Mucosa of rectum (tissue), 2 donors: Measurements from ENCODE around the gene TBC1D10A.

ENCODE experiments used
- H3K27ac ChIP-seq, 2 donors: one replicate each; pipeline ENCODE4 v1.7.0; 2013; ENCODE audit warnings: inconsistent platforms in 2 of 2, low read depth in 2 of 2, low read length in 2 of 2
- H3K27me3 ChIP-seq, 2 donors: one replicate each; pipeline ENCODE4 v1.7.0; 2013; ENCODE audit warnings: low read length in 2 of 2; ENCODE audit not compliant: control insufficient read depth in 2 of 2, insufficient read depth in 2 of 2
- H3K36me3 ChIP-seq, 2 donors: one replicate each; pipeline ENCODE4 v1.7.0; 2013; ENCODE audit warnings: low read length in 2 of 2; ENCODE audit not compliant: control insufficient read depth in 2 of 2, insufficient read depth in 2 of 2
- H3K4me1 ChIP-seq, 2 donors: one replicate each; pipeline ENCODE4 v1.7.0; 2013; ENCODE audit warnings: low read length in 2 of 2, mild to moderate bottlenecking in 1 of 2; ENCODE audit not compliant: control insufficient read depth in 2 of 2, insufficient read depth in 2 of 2
- H3K4me3 ChIP-seq, 2 donors: one replicate each; pipeline ENCODE4 v1.7.0; 2013; ENCODE audit warnings: low read length in 2 of 2
- H3K9ac ChIP-seq, 2 donors: one replicate each; pipeline ENCODE4 v1.7.0; 2013; ENCODE audit warnings: low read length in 2 of 2, low read depth in 1 of 2, mild to moderate bottlenecking in 1 of 2
- H3K9me3 ChIP-seq, 2 donors: one replicate each; pipeline ENCODE4 v1.7.0; 2013; ENCODE audit warnings: low read length in 2 of 2; ENCODE audit not compliant: control insufficient read depth in 2 of 2
- donor health status: healthy.
- donor health status: Normal muscosa, but diverticular disease.

The TBC1D10A gene

DNA sequence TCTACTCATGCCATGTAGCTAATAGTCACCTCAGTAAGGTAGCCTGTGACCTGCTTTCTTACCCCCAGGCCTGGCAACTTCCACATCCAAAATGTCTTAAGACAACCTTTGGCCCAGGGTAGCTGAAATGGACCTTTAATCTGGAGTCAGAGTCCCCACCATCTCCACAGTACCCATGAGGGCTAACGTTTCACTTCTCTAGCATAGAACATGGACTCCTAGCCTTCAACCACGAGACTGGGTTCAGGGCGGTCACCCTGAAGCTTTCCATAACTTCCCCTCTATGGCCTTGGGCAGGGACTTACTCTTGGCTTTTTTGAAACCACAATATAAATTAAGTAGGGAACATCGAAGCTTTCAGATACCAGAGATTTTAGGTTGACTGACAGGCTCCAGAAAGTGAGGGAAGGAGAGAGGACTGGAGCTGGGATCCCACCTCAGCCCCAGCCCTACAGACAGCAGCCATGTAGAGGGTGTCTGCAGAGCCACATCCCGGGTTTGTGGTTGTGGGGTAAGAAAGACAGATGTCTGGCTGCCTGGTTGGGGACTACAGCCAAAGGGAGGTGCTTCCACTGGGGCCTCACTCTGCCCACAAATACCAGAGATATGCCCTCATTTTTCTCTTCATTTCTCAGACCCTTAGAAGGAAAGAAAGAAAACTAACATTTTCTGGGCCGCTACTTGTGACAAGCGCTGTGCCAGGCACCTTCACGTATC, 2.6 kb downstream of the TBC1D10A start:
- no peaks in the 10 kb centered on the region for H3K27me3 ChIP-seq
- H3K9me3 ChIP-seq, result no peaks in the 10 kb centered on the region
- peak overlapping the region in 1 of 2 donors; percentile 93 for H3K9ac ChIP-seq
- H3K36me3 ChIP-seq, result peaks cover 6 to 23% of the 10 kb centered on the region in 2 donors
- peak overlapping the region; percentile 83 to 91 for H3K4me3 ChIP-seq
- H3K4me1 ChIP-seq, result peaks cover 30 to 43% of the 10 kb centered on the region in 2 donors
- peak overlapping the region; percentile 85 to 87 for H3K27ac ChIP-seq

DNA sequence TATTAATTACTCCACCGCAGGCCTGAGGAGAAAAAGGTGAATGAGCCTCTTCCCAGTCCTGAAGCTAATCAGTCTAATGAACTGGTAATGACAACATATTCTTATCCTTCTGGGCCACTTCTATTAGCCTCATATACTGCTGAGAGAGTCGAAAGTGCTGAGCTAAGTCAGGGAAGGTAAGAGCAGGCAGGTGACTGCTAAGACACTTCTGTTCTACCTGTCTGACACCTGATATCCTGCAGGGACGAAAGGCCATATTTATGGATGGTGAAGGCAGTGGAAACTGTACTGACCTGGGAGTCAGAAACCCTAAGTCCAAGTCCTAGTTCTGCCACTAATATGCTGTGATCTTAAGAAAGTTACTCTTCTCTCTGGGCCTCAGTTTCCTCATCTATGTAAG, 3.5 kb downstream of the TBC1D10A start:
- Histone ChIP-seq H3K4me3 (no peak overlapping the region), H3K4me1 (peaks cover 36 to 39% of the 10 kb centered on the region in 2 donors), H3K9ac (no peak overlapping the region), H3K27me3 (no peaks in the 10 kb centered on the region), H3K9me3 (no peaks in the 10 kb centered on the region), H3K27ac (no peak overlapping the region), H3K36me3 (peaks cover 6 to 25% of the 10 kb centered on the region in 2 donors)

DNA sequence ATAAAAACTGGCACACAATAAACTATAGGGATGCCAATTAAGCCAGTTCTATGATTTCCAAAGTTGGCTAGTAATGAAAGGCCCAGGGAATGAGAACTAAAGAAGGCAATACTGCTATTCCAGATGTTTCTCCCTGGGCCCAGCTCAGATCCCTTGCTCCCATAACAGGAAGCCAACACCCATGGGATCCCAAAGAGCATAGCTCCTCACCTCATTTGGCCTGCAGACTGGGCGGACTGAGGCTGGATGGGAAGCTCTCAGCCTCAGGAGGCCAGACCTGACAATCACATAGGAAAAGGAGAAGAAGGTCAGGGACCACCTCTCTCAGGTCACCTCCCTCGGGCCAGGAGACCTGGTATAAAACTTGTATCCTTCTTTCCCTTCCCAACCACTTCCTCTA, 5.3 kb downstream of the TBC1D10A start:
- peaks cover 6 to 25% of the 10 kb centered on the region in 2 donors for H3K36me3 ChIP-seq

DNA sequence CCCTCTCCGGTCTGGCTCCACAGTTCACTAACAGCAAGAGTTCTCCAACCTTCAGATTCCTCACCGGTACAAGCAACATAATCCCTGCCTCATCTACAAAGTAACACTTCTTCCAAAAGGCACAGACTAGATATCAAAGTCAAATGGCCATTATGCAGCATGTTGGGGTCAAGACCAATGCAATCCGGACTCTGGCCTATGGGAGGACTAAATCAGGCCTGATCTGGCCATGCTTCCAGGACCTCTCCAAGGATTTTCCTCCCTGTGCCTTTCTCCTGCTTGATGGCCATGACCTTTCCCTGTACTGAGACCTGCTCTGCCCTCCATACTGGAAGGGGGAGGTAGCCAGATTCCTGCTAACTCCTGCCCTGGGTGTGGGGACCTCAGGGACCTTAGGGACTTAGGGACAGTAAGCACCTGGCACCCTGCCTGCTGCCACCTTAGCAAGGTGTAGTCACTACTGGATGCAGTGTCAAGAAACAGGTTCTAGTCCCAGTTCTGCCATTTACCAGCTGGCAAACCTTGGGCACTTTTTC, 6.7 kb downstream of the TBC1D10A start:
- no peak overlapping the region for H3K4me3 ChIP-seq
- no peaks in the 10 kb centered on the region for H3K9me3 ChIP-seq
- peaks cover 15 to 20% of the 10 kb centered on the region in 2 donors for H3K4me1 ChIP-seq
- no peak overlapping the region for H3K9ac ChIP-seq
- no peaks in the 10 kb centered on the region for H3K27me3 ChIP-seq
- no peak overlapping the region for H3K27ac ChIP-seq
- peaks cover 6 to 25% of the 10 kb centered on the region in 2 donors for H3K36me3 ChIP-seq

More for the DNA sequence above, 5.3 kb downstream of the TBC1D10A start:
- no peaks in the 10 kb centered on the region for H3K27me3 ChIP-seq
- no peaks in the 10 kb centered on the region for H3K9me3 ChIP-seq
- peaks cover 26 to 29% of the 10 kb centered on the region in 2 donors for H3K4me1 ChIP-seq
- H3K4me3 ChIP-seq, result no peak overlapping the region
- H3K9ac ChIP-seq, result no peak overlapping the region
- no peak overlapping the region for H3K27ac ChIP-seq

DNA sequence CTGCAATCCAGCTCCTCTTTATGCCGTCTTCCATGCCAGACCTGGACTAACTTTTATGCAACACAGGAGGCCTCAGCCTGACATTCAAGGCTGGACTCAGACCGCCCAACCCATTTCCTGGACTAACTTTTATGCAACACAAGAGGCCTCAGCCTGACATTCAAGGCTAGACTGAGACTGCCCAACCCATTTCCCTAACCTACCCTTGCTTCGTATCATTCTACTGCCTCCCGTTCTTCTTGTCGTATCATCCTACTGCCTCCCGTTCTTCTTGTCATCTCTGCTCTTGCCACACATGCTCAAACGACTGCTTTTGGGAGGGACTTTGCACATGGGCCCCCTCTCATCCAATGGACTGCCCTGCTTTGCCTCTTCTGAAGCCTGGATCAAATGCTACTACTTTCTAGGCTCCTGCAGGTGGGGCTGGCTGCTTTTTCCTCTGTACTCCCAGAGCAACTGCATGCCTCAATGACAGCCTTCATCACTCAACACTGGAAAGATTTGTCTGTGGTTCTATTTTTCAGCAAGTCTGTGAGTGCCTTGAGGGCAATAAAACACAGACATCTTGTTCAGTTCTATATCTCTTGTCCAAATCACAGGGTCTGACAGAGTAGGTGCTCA, 7.8 kb downstream of the TBC1D10A start:
- Histone ChIP-seq H3K9ac (no peak overlapping the region), H3K9me3 (no peaks in the 10 kb centered on the region), H3K36me3 (peaks cover 6 to 28% of the 10 kb centered on the region in 2 donors), H3K27me3 (no peaks in the 10 kb centered on the region), H3K4me1 (peaks cover 8 to 15% of the 10 kb centered on the region in 2 donors), H3K4me3 (no peak overlapping the region), H3K27ac (no peak overlapping the region)

DNA sequence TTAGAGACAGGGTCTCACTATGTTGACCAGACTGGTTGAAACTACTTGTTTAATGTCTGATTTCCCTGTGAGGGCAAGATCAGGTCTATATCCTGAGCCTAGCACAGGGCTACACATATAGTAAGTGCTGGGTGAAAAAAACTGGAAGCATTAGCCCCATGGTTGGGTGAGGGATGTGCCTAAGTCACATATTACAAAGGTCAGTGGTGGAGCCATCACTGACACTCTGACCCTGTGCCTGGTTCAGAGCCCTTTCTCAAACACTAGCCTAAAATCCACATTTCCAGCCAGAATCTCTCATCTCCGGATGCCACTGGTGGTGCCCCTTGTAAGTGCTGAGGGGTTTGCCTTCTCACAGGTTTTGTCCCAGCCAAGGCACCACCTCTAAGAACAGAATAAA, 9.0 kb downstream of the TBC1D10A start:
- H3K27me3 ChIP-seq, result no peaks in the 10 kb centered on the region
- H3K4me1 ChIP-seq, result peaks cover 14 to 22% of the 10 kb centered on the region in 2 donors
- no peak overlapping the region for H3K9ac ChIP-seq
- no peaks in the 10 kb centered on the region for H3K9me3 ChIP-seq
- peaks cover 6 to 25% of the 10 kb centered on the region in 2 donors for H3K36me3 ChIP-seq
- H3K4me3 ChIP-seq, result no peak overlapping the region
- H3K27ac ChIP-seq, result no peak overlapping the region

DNA sequence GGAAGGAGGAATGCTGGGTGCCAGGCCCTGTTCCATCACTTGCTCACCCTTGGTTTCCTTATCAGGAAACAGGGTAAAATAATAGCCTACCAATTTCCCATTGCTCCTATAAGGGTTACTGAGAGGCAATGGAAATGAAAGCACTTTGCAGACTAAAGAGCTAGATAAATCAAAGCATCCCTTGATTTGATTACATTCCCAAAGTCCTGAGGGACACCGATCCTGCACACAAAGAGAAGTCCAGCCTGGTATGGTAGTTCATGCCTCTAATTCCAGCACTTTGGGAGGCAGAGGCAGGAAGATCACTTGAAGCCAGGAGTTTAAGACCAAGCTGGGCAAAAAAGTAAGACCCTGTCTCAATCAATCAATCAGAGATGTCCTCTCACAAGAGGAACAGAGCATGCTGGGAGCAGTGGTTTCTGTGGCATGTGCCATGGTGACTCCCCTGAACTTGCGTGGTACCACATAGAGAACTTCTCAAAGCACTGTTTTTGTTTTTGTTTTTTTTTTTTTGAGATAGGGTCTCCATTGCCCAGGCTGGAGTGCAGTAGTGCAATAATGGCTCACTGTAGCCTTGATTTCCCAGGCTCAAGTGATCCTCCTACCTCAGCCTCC, 10.7 kb downstream of the TBC1D10A start:
- H3K27me3 ChIP-seq, result no peaks in the 10 kb centered on the region
- no peak overlapping the region for H3K4me3 ChIP-seq
- H3K4me1 ChIP-seq, result peaks cover 31 to 39% of the 10 kb centered on the region in 2 donors
- H3K36me3 ChIP-seq, result peaks cover 6 to 21% of the 10 kb centered on the region in 2 donors
- H3K27ac ChIP-seq, result no peak overlapping the region
- H3K9ac ChIP-seq, result no peak overlapping the region
- H3K9me3 ChIP-seq, result no peaks in the 10 kb centered on the region

DNA sequence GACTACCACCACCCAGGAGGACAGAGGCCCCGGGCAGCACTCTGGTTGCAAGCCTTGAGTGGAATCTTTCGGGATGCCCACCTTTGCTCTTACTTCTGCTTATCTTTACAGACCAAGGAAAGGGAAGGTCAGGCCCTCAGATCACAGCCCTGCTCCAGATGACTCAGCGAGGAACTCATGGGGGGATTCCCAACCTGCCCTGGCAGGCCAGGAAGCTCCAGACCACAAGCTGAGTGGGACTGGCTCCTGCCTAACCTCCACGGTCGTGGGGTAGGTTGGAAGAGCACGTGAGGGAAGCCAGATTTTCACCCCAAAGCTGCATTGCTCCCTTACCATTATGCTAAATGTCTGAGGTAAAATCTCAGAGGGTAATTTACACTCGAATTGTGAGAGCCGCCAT, 11.8 kb downstream of the TBC1D10A start:
- Histone ChIP-seq H3K27me3 (no peaks in the 10 kb centered on the region), H3K9ac (no peak overlapping the region), H3K36me3 (peaks cover 0 to 11% of the 10 kb centered on the region in 2 donors), H3K27ac (no peak overlapping the region), H3K4me1 (peaks cover 43 to 50% of the 10 kb centered on the region in 2 donors), H3K9me3 (no peaks in the 10 kb centered on the region), H3K4me3 (no peak overlapping the region)

DNA sequence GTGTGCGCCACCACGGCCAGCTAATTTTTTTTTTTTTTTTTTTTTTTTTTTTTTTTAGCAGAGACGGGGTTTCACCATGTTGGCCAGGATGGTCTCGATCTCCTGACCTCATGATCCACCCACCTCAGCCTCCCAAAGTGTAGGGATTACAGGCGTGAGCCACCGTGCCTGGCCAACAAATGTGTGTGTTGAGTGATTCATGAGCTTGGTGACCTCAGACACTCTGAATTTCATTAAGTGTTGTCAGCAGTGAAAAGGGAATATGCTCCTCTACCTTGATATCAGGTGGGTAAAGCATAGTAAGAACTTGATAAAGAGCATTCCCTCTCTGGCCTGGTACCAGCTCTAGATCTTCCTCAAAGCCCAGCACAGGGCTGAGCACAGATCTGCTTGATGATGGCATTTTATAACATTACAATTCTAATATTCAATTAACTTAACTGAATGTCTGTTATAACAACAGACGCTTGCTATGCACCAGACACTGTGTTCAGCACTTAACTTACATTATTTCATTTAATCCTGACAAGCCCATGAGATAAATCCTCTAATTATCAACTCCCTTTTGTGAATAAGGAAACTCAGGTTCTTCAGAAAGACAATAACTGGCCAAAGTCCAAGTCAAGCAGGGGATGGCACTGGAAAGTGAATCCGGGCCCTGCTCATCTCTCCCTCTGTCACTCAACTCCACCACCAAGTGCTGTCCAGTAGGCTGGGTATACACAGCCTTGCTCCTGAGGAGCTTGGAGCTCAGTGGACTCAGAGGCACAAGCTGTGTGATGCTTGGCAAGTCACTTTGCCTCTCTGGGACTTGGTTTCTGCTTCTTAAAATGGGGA, 13.0 kb downstream of the TBC1D10A start:
- Histone ChIP-seq H3K36me3 (peaks cover 0 to 3% of the 10 kb centered on the region in 2 donors), H3K4me3 (no peak overlapping the region), H3K9ac (no peak overlapping the region), H3K9me3 (no peaks in the 10 kb centered on the region), H3K27ac (peak overlapping the region; percentile 4 to 16), H3K4me1 (peaks cover 50 to 55% of the 10 kb centered on the region in 2 donors), H3K27me3 (no peaks in the 10 kb centered on the region)
